GM23338 (cell line): ENCODE results near the gene ANKRD27. TPM values are rescaled to one million over a fixed set of nuclear protein-coding genes. Genes with fewer than 3 reads are reported as not detected.

ENCODE experiments used
- ATAC-seq: fragments of 200-7000 bp; cut with Tn5 transposase; 3 replicates; pipeline ENCODE4 v1.9.1; 2020
- DNase-seq: peaks from one replicate; pipeline ENCODE4 v3.0.0-alpha.2; 2015; ENCODE audit warnings: low spot score
- H2AFZ ChIP-seq: fragments of 200-600 bp; sonication (generic); 2 replicates; pipeline ENCODE4 v1.8.0; 2016; ENCODE audit warnings: antibody characterized with exemption, mild to moderate bottlenecking, moderate library complexity
- H3F3A ChIP-seq: fragments of 200-600 bp; sonication (generic); replicated peaks from 2 replicates; pipeline ENCODE4 v1.8.0; 2017; ENCODE audit warnings: antibody characterized with exemption, mixed run types, low read depth
- H3K27ac ChIP-seq: fragments of 200-600 bp; sonication (generic); 2 replicates; pipeline ENCODE4 v1.6.1; 2016; ENCODE audit warnings: low read depth
- H3K27me3 ChIP-seq: fragments of 200-600 bp; sonication (generic); 2 replicates; pipeline ENCODE4 v1.8.0; 2016; ENCODE audit warnings: mild to moderate bottlenecking, mixed run types, moderate library complexity; ENCODE audit not compliant: insufficient read depth
- H3K36me3 ChIP-seq: fragments of 200-600 bp; sonication (generic); 2 replicates; pipeline ENCODE4 v1.8.0; 2016; ENCODE audit warnings: mild to moderate bottlenecking; ENCODE audit not compliant: insufficient read depth
- H3K4me1 ChIP-seq: fragments of 200-600 bp; sonication (generic); 2 replicates; pipeline ENCODE4 v1.8.0; 2016; ENCODE audit warnings: mild to moderate bottlenecking, moderate library complexity; ENCODE audit not compliant: insufficient read depth
- H3K4me2 ChIP-seq: fragments of 200-600 bp; sonication (generic); 2 replicates; pipeline ENCODE4 v1.7.1; 2017; ENCODE audit warnings: mixed run types
- H3K4me3 ChIP-seq: fragments of 200-600 bp; sonication (generic); 2 replicates; pipeline ENCODE4 v1.6.1; 2016; ENCODE audit warnings: mixed run types
- H3K79me2 ChIP-seq: fragments of 200-600 bp; sonication (generic); replicated peaks from 2 replicates; pipeline ENCODE4 v1.8.0; 2017; ENCODE audit warnings: mild to moderate bottlenecking; ENCODE audit not compliant: insufficient read depth
- H3K9me2 ChIP-seq: fragments of 200-600 bp; sonication (generic); 2 replicates; pipeline ENCODE4 v1.8.0; 2017; ENCODE audit not compliant: insufficient read depth
- H4K20me1 ChIP-seq: fragments of 200-600 bp; sonication (generic); replicated peaks from 2 replicates; pipeline ENCODE4 v1.8.0; 2017; ENCODE audit warnings: mild to moderate bottlenecking; ENCODE audit not compliant: insufficient read depth
- H3K27ac Mint-ChIP-seq: 2 replicates; pipeline ENCODE4 v1.8.0; 2020; ENCODE audit warnings: inconsistent platforms, mild to moderate bottlenecking, moderate library complexity, mixed read lengths
- H3K27me3 Mint-ChIP-seq: 3 replicates; pipeline ENCODE4 v1.8.0; 2022; ENCODE audit warnings: low read depth, mild to moderate bottlenecking, moderate library complexity, mixed read lengths, inconsistent platforms; ENCODE audit not compliant: insufficient read depth, poor library complexity
- H3K36me3 Mint-ChIP-seq: 3 replicates; pipeline ENCODE4 v1.8.0; 2021; ENCODE audit warnings: low read depth, mild to moderate bottlenecking, inconsistent platforms, moderate library complexity, mixed read lengths
- H3K4me1 Mint-ChIP-seq: 3 replicates; pipeline ENCODE4 v1.8.0; 2020; ENCODE audit warnings: mild to moderate bottlenecking, inconsistent platforms, mixed read lengths
- H3K4me3 Mint-ChIP-seq: 3 replicates; pipeline ENCODE4 v1.8.0; 2021; ENCODE audit warnings: moderate library complexity, mild to moderate bottlenecking, inconsistent platforms, mixed read lengths
- H3K9me3 Mint-ChIP-seq: 3 replicates; pipeline ENCODE4 v1.8.0; 2020; ENCODE audit warnings: moderate library complexity, mild to moderate bottlenecking, inconsistent platforms, mixed read lengths
- CREB1 ChIP-seq: fragments of 250-450 bp; sonication (Bioruptor Pico); IDR thresholded peaks from 2 replicates; pipeline ENCODE4 v1.5.0; 2020; ENCODE audit warnings: low read depth, mild to moderate bottlenecking, moderate library complexity
- EZH2 ChIP-seq: fragments of 200-600 bp; sonication (generic); IDR thresholded peaks from one replicate; pipeline ENCODE4 v1.8.0; 2017; ENCODE audit warnings: antibody characterized with exemption, mild to moderate bottlenecking, low read depth; ENCODE audit not compliant: unreplicated experiment
- JUNB ChIP-seq: IDR thresholded peaks from one replicate; pipeline ENCODE4 v1.6.1; 2016; ENCODE audit warnings: antibody characterized with exemption; ENCODE audit not compliant: unreplicated experiment
- STAT1 ChIP-seq: IDR thresholded peaks from one replicate; pipeline ENCODE4 v1.6.1; 2016; ENCODE audit warnings: antibody characterized with exemption; ENCODE audit not compliant: unreplicated experiment
- ZNF114 ChIP-seq: fragments of 250-450 bp; sonication (Bioruptor Pico); IDR thresholded peaks from 2 replicates; pipeline ENCODE4 v1.5.0; 2020; ENCODE audit warnings: mild to moderate bottlenecking, moderate library complexity
- ZNF331 ChIP-seq: fragments of 250-450 bp; sonication (Bioruptor Pico); IDR thresholded peaks from 2 replicates; pipeline ENCODE4 v1.5.0; 2020; ENCODE audit warnings: low read depth, mild to moderate bottlenecking, moderate library complexity
- ZNF462 ChIP-seq: fragments of 250-450 bp; sonication (Bioruptor Pico); IDR thresholded peaks from 2 replicates; pipeline ENCODE4 v1.5.0; 2020; ENCODE audit warnings: mild to moderate bottlenecking, moderate library complexity
- polyA plus RNA-seq: library from polyadenylated mRNA; unstranded; fragments of >200 nt; fragmentation: Nextera tagmentation; extraction: Ambion mirVana; gene quantifications from 2 replicates; pipeline ENCODE4 v1.2.1, GENCODE V29; 2016
- total RNA-seq: library from RNA; depleted of rRNA; stranded (reverse); fragments of >200 nt; shearing (Covaris generic); gene quantifications from 2 replicates; pipeline ENCODE4 v1.2.3, GENCODE V29; 2014
- TF ChIP-seq, protein P1 (sequence below): IDR thresholded peaks from 2 replicates; pipeline ENCODE4 v1.6.1; 2016; ENCODE audit warnings: antibody characterized with exemption
- TF ChIP-seq, protein P2 (sequence below), 2 experiments: fragments of 200-600 bp in 1 of 2; sonication (generic) in 1 of 2; conservative IDR thresholded peaks; 2 replicates each; pipeline versions ENCODE4 v1.5.1 to v1.6.1; 2016 to 2017; ENCODE audit warnings: antibody characterized with exemption in 2 of 2, low read depth in 2 of 2, mild to moderate bottlenecking in 2 of 2, moderate library complexity in 1 of 2

ANKRD27 gene
- total and polyA plus RNA-seq, 2 experiments from 2014 or later: 16.7 to 48.7 TPM

DNA sequence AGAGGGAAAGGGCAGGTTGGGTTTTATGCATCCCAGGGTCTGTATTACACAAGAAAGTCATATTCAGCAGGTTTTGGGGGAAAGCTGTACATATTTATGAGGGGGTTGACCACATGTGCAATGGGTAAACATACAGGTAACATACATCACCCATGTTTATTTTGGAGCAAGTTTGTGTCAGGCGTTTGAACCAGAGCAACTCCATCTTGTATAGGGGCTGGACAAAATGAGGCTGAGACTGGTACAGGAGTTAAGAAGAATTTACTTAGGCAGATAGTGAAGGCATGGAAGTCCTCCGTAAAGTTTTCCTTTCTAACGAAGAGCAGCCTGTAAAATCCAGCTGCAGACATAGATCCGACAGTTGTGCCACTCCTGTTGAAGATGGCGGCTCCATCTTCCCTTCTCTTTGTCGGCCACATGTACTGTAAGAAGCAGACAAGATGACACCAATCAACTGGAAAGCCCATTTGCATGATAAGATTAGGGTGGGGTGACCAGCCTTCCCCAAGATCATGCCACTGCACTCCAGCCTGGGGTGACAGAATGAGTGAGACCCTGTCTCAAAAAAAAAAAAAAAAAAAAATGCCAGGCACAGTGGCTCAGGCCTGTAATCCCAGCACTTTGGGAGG lies 12.0 kb upstream of the ANKRD27 start (continued):
- TF ChIP-seq, protein P1, sequence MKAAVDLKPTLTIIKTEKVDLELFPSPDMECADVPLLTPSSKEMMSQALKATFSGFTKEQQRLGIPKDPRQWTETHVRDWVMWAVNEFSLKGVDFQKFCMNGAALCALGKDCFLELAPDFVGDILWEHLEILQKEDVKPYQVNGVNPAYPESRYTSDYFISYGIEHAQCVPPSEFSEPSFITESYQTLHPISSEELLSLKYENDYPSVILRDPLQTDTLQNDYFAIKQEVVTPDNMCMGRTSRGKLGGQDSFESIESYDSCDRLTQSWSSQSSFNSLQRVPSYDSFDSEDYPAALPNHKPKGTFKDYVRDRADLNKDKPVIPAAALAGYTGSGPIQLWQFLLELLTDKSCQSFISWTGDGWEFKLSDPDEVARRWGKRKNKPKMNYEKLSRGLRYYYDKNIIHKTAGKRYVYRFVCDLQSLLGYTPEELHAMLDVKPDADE: no peak
- no peak for TF ChIP-seq CREB1
- no peak for TF ChIP-seq ZNF114
- no peak for TF ChIP-seq STAT1
- no peak for TF ChIP-seq JUNB

- Mint-ChIP-seq H3K27me3 (peaks cover 12% of the 10 kb centered on the region), H3K27ac (no peak overlapping the region), H3K4me1 (peaks cover 5% of the 10 kb centered on the region), H3K4me3 (no peak overlapping the region), H3K36me3 (no peaks in the 10 kb centered on the region), H3K9me3 (no peaks in the 10 kb centered on the region)
- Histone ChIP-seq H4K20me1 (peaks cover 3% of the 10 kb centered on the region; the same call in 1 of the 2 replicates), H3F3A (0 out of 2 replicates have a peak, but pooled peaks cover 2% of the 10 kb centered on the region), H3K27ac (no peak overlapping the region), H2AFZ (no peak overlapping the region), H3K36me3 (no peaks in the 10 kb centered on the region), H3K27me3 (peaks cover 19% of the 10 kb centered on the region), H3K4me3 (no peak overlapping the region), H3K9me2 (no peaks in the 10 kb centered on the region), H3K4me1 (0 out of 2 replicates have a peak, but pooled peaks cover 2% of the 10 kb centered on the region), H3K79me2 (no peaks in the 10 kb centered on the region), H3K4me2 (no peak overlapping the region)
- TF ChIP-seq EZH2 (no peak), ZNF114 (no peak), ZNF331 (CRISPR knock-in tag) (no peak), ZNF462 (CRISPR knock-in tag) (no peak), STAT1 (no peak)
- TF ChIP-seq, protein P2, sequence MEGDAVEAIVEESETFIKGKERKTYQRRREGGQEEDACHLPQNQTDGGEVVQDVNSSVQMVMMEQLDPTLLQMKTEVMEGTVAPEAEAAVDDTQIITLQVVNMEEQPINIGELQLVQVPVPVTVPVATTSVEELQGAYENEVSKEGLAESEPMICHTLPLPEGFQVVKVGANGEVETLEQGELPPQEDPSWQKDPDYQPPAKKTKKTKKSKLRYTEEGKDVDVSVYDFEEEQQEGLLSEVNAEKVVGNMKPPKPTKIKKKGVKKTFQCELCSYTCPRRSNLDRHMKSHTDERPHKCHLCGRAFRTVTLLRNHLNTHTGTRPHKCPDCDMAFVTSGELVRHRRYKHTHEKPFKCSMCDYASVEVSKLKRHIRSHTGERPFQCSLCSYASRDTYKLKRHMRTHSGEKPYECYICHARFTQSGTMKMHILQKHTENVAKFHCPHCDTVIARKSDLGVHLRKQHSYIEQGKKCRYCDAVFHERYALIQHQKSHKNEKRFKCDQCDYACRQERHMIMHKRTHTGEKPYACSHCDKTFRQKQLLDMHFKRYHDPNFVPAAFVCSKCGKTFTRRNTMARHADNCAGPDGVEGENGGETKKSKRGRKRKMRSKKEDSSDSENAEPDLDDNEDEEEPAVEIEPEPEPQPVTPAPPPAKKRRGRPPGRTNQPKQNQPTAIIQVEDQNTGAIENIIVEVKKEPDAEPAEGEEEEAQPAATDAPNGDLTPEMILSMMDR (conservative IDR thresholded peaks at IDR 0.05; ENCODE audit: low read depth in 2 of 2): no peak
- DNase-seq (no peak), ATAC-seq (no peak)
These were observed 7.3 kb upstream of the ANKRD27 start for GRCh38 chr19:32682317-32682716.
